GM21717 (cell line): ENCODE data around the gene NMNAT3.
"Not testable (repeated sequence)": the region's sequence is repeated elsewhere in the genome, so short reads cannot be mapped to it uniquely, and the experiment has no call there.

Experiments
- ATAC-seq: cut with Tn5 transposase; IDR thresholded peaks from one replicate; pipeline ENCODE4 v1.9.1; 2021; ENCODE audit warnings: mild to moderate bottlenecking, moderate library complexity; ENCODE audit not compliant: unreplicated experiment

The NMNAT3 gene

GRCh38 chr3:139586420-139587017, 91.3 kb downstream of the NMNAT3 start:
- ATAC-seq = peak; percentile 92

DNA sequence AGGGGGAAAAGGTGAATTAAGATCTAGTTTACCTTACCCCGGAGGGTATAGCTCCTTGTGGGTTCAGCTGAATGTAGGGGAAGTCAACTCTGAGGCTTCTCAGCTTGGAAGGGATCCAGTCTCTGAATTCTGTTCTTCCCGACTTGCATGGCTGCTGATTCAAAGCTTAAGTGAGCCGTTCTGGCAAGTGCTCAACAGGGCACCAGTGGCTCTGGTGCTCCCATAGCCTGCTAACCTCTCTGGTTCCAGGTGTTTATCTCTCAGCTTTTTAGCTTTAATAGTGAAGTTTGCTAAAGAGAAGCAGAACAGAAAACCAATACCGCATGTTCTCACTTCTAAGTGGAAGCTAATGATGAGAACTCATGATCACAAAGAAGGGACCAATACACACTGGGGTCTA, 92.0 kb downstream of the NMNAT3 start:
- no peak for ATAC-seq

DNA sequence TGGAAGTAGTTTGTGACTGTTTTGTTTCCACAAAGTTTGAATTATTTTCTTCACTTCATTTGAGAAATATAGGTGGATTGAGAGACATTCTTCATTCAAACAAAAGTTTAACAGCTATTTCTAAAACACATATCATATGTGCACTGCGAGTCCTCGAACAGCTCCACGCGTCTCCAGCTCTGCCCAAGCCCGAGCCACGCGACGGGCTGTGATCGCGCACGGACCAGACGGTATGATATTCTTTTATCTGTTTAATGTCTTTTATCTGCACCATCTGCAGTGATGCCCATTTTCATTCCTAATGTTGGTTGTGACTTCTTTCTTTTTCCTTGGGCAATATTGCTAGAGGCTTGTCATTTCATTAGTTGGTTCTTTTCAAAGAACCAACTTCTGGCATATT, 94.1 kb downstream of the NMNAT3 start:
- not testable (repeated sequence) for ATAC-seq

- ATAC-seq = no peak
Observed at GRCh38 chr3:139578783-139579182, 99.0 kb downstream of the NMNAT3 start.

GRCh38 chr3:139577909-139578308, 99.9 kb downstream of the NMNAT3 start:
- ATAC-seq = no peak

GRCh38 chr3:139577346-139577745, 100.4 kb downstream of the NMNAT3 start:
- no peak for ATAC-seq

DNA sequence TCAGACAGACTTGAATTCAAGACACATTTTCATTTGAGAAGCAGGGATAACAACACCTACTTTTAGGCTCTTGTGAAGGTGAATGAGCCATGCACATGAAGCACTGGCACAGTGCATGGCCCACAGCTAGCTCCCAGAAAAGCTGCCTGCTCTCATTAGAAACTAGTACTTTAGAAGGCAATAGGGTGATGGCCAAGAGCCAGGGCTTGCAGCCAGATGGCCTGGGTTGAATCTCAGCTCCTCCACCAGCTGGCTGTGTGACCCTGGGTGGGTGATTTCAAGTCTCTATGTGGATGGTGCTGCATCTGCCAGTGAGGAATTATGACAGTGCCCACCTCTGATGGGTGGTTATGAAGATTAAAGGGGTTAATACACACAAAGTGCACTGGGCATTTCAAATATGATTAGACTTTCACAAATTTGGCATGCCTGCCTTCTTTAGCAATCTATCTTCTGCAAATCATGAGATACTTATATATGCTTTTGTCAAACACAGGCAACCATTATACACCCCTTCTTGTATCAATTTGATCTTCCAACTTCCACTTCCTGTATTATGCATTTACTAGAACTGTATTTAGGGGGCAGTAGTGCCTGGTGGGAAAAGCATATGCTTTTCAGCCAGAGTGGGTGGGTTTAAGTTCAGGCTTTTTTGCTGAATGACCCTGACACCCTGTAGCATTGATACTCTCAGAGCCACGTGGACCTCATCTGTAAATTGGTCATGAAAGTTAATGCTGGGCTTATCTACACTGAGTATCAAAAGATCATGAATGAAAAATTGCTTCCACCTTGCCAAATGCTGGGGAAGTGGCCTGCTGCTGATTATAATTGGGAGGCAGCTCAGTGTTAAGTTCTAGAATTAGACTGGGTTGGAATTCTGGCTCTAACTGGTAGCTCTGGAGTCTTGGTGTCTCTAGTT, 103.5 kb downstream of the NMNAT3 start:
- no peak for ATAC-seq

GRCh38 chr3:139572847-139573672, 104.7 kb downstream of the NMNAT3 start:
- no peak for ATAC-seq

GRCh38 chr3:139571711-139572110, 106.1 kb downstream of the NMNAT3 start:
- no peak for ATAC-seq

GRCh38 chr3:139564294-139564861, 113.4 kb downstream of the NMNAT3 start:
- no peak for ATAC-seq

- ATAC-seq = no peak
Observed at GRCh38 chr3:139561959-139562676, 115.7 kb downstream of the NMNAT3 start.

GRCh38 chr3:139561255-139561817, 116.4 kb downstream of the NMNAT3 start:
- ATAC-seq = no peak

GRCh38 chr3:139560411-139560810, 117.4 kb downstream of the NMNAT3 start:
- ATAC-seq = no peak

DNA sequence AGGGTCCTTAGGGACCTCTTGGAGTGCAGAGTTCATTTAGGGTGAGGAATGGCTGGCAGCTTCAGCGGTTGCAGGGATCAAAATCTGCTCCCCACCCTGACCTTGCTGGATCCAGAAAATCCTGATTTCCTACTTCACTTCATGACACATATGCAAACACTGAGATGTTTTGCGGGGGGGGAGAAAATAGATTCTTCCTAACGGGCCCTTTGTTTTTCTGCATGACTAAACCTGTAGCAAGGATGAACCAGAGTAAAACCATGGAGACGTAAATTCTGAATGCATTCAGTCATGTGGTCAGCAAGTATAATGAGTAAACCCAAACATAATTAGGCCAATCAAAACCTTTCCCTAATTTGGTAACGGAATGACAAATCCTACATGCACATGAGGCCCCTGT, 118.2 kb downstream of the NMNAT3 start:
- ATAC-seq = no peak

DNA sequence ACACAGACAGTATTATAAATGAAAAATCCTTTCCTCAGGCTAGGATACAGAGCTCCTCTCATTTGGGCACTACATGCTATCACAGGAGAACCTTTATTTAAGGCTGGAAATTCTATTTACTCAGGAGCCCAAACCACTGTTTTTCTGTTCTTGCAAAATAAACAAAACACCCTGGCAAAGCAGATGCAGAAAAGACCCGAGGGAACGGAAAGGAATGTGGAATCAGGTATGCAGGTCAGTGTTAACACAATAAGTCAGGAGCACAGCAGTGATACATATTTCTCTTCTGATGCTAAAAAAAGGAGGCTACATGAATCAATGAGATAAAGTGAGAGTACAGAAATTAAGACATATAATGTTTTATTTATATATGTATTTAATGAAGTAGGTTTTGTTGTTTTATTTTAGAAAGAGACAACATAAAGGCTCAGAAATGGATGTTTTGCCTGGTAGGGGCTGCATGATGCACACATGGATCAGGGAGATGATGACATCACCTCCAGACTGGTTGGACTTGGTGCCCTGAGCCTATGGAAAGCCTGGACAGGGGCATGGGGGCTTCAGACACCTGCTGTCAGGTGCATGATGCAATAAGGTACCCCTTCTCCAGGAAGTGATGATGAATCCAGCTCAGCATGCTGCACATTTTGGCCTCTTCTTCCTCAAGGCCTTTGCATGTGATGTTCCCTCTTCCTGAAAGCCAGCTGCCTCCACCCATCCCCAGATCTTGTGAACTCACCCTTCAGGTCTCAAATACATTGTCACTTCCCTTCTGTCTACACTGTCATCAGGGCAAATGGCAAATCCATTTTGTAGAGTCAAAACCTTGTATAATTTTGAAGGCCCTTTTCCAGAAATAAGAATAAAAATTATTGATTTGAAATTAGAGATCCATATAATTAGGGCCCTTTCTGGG, 119.2 kb downstream of the NMNAT3 start:
- no peak for ATAC-seq

GRCh38 chr3:139557041-139557440, 120.7 kb downstream of the NMNAT3 start:
- ATAC-seq = no peak

DNA sequence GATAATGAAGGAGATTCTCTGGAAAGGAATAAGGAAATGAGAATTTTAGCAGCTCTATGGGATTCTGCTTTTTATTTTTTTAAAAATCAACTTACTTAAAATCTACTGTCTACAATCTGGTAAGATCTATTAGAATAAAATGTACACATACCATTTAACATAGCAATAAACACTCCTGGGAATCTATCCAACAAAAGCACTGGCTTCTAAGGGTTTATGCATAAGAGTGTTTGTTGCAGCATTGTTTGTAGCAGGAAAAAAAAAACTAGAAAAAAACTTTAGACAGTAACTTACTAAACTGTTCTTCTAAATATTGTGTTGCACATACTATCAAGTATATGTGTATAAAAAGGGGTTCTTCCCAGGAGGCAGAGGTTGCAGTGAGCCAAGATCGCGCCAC, 122.5 kb downstream of the NMNAT3 start:
- ATAC-seq = no peak

DNA sequence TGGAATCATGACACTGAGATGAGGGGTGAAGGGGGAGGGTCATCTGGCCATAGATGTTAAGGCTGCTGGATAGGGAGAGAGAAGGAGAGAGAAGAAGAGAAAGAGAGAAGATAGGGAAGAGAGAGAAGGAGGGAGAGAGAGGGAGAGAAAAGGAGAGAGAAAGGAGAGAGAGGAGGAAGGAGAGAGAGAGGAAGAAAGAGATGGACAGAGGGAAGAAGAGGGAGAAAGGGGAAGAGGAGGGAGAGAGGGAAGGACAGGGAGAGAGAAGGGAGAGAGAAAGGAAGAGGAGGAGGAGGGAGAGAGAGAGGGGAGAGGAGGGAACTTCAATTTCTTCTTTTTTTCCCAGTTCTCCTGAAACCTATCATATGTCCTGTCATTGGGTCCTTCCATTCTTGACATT, 123.1 kb downstream of the NMNAT3 start:
- no peak for ATAC-seq
